Measurements from ENCODE around the gene UBTD2.
"Not testable (repeated sequence)": the region's sequence is repeated elsewhere in the genome, so short reads cannot be mapped to it uniquely, and the experiment has no call there.

The UBTD2 gene

DNA sequence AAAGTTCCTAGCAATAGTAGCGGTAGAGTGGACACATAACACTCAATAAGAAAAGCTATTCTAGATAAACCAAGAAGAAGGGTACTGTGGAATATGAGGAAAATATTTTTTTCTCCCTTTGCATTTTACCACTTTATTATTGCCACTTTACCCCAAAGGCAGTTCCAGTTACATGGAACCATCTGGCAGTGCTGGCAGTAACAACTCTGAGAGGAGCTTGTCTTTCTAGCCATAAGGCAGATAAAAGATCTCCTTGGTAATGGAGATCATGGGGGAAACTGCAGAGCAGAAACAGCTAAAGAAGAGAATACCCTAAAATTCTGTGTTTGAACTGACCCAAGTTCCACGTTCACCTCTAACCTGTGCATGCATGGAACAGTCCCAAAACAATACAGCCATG is 38.5 kb downstream of the UBTD2 start:
- DNase-seq: no peak

DNA sequence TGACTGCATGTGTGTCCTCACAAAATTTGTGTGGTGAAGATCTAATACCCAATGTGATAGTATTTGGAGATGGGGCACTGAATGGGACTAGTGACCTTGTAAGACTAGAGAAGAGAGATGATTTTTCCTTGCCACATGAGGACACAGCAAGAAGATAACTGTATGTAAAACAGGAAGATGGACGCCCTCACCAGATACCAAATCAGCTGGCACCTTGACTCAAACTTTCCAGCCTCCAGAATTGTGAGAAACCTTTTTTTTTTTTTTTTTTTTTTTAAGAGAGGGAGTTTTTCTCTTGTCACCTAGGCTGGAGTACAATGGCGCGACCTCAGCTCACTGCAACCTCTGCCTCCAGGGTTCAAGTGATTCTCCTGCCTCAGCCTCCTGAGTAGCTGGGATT is 40.3 kb downstream of the UBTD2 start:
- no peak for DNase-seq

DNA sequence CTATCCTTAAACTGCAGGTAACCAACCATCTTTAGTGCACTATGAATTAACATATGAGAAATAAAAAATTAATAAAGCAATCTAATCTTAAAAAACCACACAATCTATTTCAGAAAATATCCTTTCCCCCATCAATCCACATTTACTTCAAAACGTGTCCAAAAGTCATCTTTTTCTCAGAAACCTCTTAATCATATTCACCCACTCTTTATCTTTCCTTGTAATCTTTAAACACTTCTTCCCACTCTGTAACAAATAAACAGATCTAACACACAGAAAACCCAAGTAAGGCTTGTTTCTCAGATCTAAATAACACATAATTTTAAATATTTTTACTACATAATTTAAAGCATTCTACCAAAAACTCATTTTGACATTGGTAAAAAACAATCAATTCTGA is 45.2 kb downstream of the UBTD2 start:
- no peak for DNase-seq

DNA sequence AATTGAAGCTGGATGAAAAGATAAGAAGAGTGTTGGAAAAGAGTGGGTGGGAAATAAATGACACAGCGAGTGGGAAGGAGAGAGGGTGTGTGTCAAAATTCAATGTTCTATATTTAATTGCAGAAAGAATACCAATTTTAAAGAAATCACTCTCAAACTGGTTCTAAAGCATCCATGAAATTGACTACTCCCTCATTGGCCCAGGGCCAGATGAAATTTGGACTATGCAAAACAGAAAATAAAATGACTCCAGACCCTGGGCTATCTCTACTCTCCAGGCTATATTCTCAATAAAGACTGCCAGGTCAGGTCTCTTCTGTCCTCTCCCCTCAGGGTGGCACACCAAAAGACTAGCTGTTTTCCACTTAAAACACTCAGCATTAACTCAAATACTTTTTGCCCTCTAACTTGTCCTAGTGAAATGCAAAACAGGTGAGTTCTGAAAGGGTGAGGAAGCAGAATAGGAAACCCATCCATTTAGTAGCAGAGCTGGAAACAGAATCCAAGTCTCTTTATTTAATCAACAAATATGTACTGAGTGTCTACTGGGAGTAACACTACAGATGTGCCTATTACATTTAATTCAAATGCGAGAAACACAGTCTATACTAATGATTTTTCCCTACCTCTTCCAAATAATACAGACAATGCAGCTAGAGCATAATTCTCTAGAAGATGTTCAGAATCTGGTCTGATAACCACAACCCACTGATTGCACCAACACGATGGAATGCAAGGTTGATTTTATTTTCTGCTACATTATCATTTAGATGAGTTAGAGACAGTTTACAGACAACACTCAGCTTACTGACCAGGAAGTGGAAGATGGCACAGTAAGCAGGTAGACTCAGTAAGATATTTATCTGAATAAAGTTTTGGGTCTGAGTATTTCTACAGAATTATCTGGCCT is 47.5 kb downstream of the UBTD2 start:
- no peak for DNase-seq

DNA sequence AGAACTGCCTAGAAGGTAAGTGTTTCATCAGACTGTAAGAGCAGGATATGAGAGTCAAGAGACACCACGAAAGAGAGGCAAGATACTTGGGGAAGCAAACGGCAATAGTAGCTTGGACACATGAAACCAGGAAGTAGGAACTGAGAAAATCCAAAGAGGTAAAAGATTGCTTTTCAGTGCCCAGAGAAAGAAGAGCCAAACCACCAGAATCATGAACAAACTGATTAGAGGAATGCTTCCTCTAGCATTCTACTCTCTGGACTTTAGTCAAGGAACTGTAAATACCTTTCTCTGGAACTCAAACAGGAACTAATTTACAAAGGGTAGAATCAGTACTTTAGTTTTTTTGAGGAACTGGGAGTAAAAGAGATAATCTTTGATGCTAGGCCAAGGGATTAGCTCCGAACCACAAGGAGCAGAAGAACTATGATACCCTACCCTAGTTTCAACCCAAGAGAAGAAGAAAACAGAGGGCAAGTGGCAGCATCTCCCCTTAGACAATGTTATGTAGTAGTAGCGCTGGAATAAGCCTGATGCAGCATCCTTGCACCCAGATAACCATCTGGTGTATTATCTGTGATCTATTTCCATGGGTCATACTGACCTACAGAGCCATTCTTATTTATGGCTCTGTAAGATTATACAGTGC is 48.3 kb downstream of the UBTD2 start:
- no peak for DNase-seq

DNA sequence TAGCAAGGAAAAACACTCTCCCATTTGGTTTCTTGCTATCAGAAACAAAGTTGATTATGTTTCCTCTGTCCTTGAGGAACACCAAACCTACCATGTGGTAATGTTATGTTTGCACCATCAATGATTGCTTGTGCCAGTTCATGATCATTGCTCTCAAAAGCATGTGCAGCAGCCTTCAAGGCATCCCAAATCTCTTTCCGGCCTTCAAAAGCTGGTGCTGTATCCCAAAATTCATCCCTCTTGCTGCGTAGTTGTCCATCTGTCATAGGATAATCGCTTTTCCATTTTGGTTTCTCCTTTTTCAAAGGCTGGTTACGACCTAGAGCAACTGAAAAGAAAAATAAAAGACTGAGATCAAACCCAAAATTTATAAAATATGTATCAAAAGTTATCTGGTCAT is 49.5 kb downstream of the UBTD2 start:
- DNase-seq: no peak

DNA sequence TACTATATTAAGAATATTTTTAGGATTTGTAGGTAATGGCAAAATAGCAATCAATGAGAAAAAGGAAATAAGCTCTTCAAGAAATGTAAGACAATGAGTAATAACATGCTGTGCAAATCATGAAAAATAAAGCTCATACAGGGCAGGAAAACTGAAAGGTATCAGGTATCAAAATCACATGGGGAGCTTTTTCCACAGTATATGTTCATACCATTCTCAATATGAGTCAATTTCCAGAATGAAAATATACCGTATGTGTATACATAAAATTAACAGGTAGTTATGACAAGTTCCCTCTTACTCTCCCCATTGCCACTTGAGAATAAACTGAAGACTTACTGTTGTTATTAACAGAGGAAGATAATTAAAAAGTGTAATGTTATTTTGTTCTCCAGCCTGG is 53.7 kb downstream of the UBTD2 start:
- no peak for DNase-seq

DNA sequence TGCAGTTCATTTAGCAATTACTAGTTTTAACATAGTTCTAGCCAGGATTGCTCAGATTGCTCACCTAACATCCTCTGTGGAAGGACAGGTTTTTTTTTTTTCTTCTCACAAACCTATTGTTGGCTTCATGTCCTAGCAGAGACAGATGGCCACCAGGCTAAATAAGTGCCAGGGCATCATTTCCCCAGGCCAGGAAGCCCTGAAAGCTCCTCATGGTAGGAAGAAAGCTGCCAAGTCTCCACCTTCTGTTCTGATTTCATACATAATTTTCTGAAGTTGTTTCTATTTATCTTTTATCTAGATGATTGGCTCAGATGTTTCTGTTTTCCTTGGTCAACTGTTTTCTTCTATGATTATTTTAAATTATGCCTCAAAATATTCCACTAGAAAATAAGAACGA is 58.6 kb downstream of the UBTD2 start:
- DNase-seq: no peak

DNA sequence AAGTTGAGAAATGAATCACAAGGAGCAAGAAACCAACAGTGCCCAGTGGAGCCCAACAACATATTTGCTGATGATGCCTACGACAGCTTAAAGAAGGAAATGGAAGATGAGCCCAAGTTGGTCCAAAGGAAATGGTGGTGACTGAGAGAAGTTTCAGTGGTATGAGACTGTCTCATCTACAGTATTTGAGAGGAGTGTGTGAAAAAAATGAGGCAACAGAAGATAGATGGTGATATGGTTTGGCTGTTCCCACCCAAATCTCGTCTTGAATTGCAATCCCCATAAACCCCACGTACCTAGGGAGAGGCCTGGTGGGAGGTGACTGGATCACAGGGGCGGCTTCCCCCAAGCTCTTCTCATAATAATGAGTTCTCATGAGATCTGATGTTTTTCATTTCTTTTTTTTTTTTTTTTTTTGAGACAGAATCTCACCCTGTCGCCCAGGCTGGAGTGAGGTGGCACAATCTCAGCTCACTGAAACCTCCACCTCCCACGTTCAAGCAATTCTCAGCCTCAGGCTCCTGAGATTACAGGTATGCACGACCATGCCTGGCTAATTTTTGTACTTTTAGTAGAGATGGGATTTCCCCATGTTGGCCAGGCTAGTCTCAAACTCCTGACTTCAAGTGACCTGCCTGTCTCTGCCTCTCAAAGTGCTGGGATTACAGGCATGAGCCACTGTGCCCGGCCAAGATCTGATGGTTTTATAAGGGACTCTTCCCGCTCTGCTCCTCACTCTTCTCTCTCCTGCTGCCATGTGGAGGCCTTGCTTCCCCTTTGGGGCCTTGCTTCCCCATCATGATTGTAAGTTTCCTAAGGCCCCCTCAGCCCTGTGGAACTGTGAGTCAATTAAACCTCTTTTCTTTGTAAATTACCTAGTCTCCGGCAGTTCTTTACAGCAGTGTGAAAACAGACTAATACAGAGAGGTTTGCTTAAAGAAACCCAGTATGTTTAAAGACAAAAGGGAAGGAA is 59.4 kb downstream of the UBTD2 start:
- DNase-seq: no peak

DNA sequence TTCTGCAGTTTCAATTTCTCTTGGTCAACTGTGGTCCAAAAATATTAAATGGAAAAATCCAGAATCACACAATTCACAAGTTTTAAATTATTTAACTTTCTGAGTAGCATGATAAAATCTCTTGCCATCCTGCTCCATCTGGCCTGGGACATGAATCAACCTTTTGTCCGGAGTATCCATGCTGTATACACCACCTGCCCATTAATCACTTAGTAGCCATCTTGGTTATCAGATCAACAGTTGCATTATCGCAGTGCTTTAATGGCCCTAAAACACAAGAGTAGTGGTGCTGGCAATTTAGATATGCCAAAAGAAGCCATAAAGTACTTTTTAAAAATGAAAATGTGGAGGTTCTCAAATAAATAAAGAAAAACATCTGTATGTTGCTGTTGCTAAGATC is 64.3 kb downstream of the UBTD2 start:
- no peak for DNase-seq

DNA sequence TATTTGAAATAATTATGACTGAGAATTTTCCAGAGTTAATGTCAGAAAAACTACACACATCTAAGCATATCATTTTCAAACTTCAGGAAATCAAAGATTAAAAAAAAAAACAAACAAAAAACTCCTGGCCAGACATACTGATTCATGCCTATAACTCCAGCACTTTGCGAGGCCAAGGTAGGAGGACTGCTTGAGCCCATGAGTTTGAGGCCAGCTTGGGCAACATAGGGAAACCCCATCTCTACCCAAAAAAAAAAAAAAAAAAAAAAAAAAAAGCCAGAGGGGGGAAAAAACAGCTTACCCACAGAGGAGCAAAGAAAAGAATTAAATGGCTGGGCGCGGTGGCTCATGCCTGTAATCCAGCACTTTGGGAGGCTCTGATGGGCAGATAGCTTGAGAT is 67.2 kb downstream of the UBTD2 start:
- no peak for DNase-seq

DNA sequence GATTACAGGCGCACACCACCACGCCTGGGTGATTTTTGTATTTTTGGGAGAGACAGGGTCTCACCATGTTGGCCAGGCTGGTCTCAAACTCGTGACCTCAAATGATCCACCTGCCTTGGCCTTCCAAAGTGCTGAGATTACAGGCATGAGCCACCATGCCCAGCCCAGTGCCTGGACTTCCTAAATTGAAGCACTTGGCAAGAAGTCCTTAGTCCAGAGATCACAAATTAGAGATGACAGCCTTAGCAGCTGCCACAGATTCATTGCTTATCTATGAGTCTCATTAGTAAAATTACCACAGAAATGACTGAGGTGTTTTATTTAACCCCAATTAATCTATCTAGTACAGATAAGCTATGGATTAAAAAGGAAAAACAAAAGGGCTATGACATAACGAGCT is 70.4 kb downstream of the UBTD2 start:
- DNase-seq: no peak

DNA sequence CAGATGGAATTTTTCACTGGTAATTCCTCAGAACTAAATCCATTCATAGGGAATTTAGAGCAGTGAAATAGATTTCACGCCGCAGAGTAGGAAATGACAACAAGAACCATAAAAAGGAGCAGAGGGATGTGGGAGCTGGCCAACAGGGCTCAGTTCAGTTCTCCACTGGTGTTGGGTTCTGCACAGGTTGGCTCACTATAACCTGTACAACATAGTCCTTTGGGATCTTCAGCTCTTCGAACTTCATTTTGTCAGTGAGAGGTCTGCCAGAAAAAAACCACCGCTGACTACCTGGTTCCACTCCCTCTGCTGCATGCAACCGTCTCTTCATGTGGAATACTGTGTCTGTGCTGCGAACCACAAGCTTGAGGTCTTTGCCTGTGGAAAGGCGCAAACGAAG is 71.9 kb downstream of the UBTD2 start:
- DNase-seq: no peak

DNA sequence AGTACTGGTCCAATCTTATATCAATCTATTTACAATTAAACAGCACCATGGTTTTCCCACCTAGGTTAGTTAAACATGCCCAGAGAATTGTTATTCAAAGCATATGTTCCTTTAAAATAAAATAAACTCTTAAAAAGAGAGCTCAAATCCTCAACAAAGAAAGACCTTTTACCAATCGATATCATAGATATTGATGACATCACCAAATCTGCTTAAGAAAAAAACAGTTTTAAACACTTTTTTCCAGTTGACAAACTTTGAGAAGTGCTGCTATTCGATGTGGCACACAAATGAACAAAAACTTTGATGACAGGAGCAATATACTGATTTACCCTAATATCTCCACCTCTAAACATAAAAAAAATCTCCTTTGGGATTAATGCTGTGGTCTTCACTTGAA is 73.8 kb downstream of the UBTD2 start:
- no peak for DNase-seq

DNA sequence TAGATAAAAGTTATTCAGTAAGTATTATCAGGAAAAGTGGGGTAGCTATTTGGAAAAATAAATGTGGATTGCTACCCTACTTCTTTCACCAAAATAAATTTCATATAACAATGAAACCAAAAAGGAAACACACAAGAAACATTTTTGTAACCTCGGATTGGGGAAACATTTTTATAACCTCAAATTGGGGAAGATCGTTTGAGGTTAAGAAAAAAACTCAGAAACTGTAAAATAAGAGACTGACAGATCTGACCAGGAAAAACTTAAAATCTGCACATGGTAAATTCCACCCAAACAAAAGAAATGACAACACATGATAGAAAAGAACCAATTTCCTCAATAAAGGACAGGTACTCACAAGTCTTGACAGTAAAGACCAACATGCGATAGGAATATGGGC is 76.1 kb downstream of the UBTD2 start:
- DNase-seq: no peak

DNA sequence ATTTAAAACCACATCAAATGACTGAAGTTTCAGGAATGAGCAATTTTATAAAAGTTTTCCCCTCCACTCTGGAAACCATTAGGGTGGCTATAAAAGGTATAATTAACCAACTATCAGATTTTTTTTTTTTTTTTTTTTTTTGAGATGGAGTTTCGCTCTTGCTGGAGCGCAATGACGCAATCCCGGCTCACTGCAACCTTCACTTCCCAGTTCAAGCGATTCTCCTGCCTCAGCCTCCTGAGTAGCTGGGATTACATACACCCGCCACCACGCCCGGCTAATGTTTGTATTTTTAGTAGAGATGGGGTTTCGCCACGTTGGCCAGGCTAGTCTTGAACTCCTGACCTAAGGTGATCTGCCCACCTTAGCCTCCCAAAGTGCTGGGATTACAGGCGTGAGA is 77.6 kb downstream of the UBTD2 start:
- not testable (repeated sequence) for DNase-seq

DNA sequence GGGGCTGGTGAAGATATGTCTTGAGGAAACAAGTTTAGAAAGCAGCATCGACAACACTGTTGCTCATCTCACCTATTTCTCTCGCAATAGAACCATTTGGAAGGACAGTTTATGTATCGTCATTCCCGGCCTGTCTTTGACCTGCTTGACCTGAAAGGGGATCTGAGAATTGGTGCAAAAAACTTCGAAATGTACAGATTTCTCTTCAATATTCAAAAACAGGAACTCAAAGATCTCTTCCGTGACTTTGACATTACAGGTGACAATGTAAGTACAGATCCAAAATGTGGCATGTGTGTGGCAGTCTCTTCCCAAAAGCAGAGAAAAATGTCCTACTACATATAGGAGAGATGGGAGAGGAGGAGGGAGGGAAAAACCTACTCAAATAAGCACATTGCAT is 83.1 kb downstream of the UBTD2 start:
- DNase-seq: no peak

DNA sequence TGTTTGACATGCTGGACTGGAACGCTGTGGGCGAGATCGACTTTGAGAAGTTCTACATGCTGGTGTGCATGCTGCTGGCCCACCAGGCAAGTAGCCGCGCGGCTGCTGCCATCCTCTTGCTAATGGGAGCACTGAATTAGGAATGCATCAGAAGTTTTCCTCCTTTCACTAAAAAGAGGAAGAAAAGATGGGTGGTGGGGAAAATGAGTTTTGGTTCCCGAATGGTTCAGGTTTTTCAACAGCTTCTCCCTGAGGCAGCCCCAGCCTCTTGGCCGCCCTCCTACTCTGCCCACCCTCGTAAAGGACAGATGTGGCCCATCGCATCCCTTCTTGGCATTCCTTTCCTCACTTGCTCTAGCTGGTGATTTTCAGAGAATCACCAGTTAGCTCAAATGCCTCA is 84.1 kb downstream of the UBTD2 start:
- no peak for DNase-seq

DNA sequence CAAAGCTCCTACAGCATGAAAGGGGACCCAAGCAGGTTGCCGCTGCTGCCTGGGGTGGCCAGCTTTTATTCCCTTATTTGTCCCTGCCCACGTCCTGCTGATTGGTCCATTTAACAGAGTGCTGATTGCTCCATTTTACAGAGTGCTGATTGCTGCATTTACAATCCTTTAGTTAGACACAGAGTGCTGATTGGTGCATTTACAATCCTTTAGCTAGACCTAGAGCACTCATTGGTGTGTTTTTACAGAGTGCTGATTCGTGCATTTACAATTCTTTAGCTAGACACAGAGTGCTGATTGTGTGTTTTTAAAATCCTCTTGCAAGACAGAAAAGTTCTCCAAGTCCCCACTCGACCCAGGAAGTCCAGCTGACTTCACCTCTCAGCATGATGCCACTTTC is 85.8 kb downstream of the UBTD2 start:
- DNase-seq: not testable (repeated sequence)

DNA sequence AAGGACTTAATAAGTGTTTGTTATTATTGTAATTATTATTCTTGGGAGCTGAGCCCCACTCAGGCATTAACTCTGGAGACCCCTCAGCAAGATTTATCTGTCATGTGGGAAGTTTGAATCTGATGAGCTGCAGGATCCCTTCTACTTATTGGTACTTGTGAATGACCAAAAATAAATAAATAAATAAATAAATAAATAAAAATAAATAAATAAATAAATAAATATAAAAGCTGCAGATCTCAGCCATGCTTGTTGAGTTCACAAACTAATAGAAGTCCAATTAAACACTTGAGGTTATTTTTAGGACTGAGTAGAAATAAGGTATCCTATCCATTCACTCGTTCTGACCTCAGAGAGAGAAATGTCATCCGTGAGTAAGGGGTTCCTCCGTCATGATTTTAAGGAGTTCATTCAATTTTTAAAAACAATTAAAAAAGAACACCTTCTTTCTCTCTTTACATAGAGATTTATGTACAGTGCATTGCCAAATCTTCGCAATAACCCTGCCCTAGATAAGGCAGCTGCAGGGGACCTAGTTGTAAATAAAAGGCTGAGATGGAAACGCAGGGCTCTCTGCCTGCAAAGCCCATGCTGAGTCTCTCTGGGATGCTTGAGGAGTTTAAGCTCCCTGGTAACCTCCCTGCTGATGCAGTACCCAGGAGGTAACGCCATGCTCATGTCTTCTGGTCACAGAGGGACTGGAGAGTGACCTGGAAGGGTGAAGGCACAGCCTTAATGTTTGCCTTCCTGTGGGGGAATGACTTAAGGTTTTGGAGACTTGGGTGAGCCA is 88.4 kb downstream of the UBTD2 start:
- DNase-seq: no peak

DNA sequence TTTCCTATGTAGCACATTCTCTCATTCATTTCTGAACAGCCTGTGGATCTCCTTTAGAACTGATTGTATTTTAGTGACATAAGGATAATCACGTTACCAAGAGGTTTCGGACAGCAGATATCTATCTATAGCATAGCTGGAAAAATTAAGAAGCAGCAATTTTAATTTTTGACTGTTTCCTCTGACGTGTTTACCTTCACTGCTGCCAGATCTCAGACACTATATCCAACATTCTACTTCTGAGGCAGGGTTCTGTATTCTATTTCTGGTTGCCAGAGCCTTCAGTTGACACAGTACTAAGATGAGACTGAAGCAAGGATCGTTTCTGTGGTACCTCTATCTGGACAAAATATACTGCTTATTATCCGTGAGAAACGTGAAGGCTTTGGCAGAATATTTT is 89.7 kb downstream of the UBTD2 start, which contains the start of gene EFCAB9:
Gene EFCAB9 (plus strand): TSS at position 301 of the 400 bp plus-strand sequence. CDS start 1 bp downstream, at position 302.
- DNase-seq: no peak

DNA sequence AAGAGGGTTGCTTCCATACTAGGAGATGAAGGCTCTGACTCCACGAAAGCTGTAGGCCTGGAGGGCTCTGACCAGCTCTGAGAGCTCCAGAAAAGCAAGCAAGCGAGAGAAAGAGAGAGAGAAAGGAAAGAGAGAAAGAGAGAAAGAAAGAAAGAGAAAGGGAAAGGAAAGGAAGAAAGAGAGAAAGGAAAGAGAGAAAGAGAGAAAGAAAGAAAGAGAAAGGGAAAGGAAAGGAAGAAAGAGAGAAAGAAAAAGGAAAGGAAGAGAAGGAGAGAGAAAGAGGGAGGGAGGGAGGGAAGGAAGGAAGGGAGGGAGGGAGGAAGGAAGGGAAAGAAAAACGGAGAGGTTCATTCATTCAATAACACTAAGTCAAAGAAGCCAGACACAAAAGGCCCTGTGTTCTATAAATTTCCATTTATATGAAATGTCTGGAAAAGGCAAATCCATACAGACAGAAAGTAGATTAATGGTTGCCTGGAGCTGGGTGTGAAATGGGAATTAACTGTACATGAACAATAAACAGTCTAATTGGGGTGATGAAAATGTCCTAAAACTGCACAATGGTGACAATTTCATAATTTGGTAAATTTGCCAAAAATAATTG is 93.8 kb downstream of the UBTD2 start:
- DNase-seq: no peak
